SK-N-SH treated with all-trans-retinoic acid at 6 μM for 48 hours (cell line): ENCODE data around the gene SYNDIG1L.

ENCODE experiments used
- ATAC-seq: fragments of 200-7000 bp; cut with Tn5 transposase; 3 replicates; pipeline ENCODE4 v1.9.1; 2020; ENCODE audit warnings: mild to moderate bottlenecking, moderate library complexity
- ARNTL ChIP-seq: fragments of 450-650 bp; formaldehyde crosslinking; IDR thresholded peaks from 2 replicates; pipeline ENCODE4 v1.5.0; 2020; ENCODE audit warnings: low read depth, mild to moderate bottlenecking, moderate library complexity, borderline replicate concordance
- BACH2 ChIP-seq: fragments of 250-450 bp; sonication (Bioruptor Pico); IDR thresholded peaks from 2 replicates; pipeline ENCODE4 v1.9.0; 2021; ENCODE audit warnings: mild to moderate bottlenecking, borderline replicate concordance
- CREB5 ChIP-seq: fragments of 250-450 bp; sonication (Bioruptor Pico); IDR thresholded peaks from 2 replicates; pipeline ENCODE4 v1.5.1; 2020; ENCODE audit warnings: low read depth, mild to moderate bottlenecking, moderate library complexity
- CSDC2 ChIP-seq: fragments of 250-450 bp; sonication (Bioruptor Pico); IDR thresholded peaks from 2 replicates; pipeline ENCODE4 v1.5.0; 2020; ENCODE audit warnings: mild to moderate bottlenecking, moderate library complexity
- CSRNP3 ChIP-seq: fragments of 250-450 bp; sonication (Bioruptor Pico); IDR thresholded peaks from 2 replicates; pipeline ENCODE4 v1.5.1; 2021; ENCODE audit warnings: mild to moderate bottlenecking, moderate library complexity
- ESRRG ChIP-seq: fragments of 250-450 bp; sonication (Bioruptor Pico); IDR thresholded peaks from 2 replicates; pipeline ENCODE4 v1.6.1; 2021; ENCODE audit warnings: mild to moderate bottlenecking
- GLIS3 ChIP-seq: fragments of 250-450 bp; sonication (Bioruptor Pico); IDR thresholded peaks from 2 replicates; pipeline ENCODE4 v1.5.0; 2020; ENCODE audit warnings: mild to moderate bottlenecking, moderate library complexity
- ISL1 ChIP-seq: fragments of 250-450 bp; sonication (Bioruptor Pico); IDR thresholded peaks from 2 replicates; pipeline ENCODE4 v2.1.2; 2022; ENCODE audit warnings: mild to moderate bottlenecking, moderate library complexity
- OSR1 ChIP-seq: fragments of 250-450 bp; sonication (Bioruptor Pico); IDR thresholded peaks from 2 replicates; pipeline ENCODE4 v1.8.0; 2022; ENCODE audit warnings: moderate library complexity, mild to moderate bottlenecking, inconsistent platforms
- PATZ1 ChIP-seq: fragments of 250-450 bp; sonication (Bioruptor Pico); IDR thresholded peaks from 2 replicates; pipeline ENCODE4 v1.8.0; 2020; ENCODE audit warnings: mild to moderate bottlenecking, moderate library complexity, borderline replicate concordance
- POU6F1 ChIP-seq: fragments of 250-450 bp; sonication (Bioruptor Pico); IDR thresholded peaks from 2 replicates; pipeline ENCODE4 v1.8.0; 2021; ENCODE audit warnings: low read depth, mild to moderate bottlenecking, moderate library complexity, borderline replicate concordance
- PPARA ChIP-seq: fragments of 250-450 bp; sonication (Bioruptor Pico); IDR thresholded peaks from 2 replicates; pipeline ENCODE4 v1.5.0; 2020; ENCODE audit warnings: mild to moderate bottlenecking, borderline replicate concordance
- RARB ChIP-seq: fragments of 250-450 bp; sonication (Bioruptor Pico); IDR thresholded peaks from 2 replicates; pipeline ENCODE4 v1.8.0; 2021; ENCODE audit warnings: mild to moderate bottlenecking, moderate library complexity
- SNAI2 ChIP-seq: fragments of 250-450 bp; sonication (Bioruptor Pico); IDR thresholded peaks from 2 replicates; pipeline ENCODE4 v1.5.0; 2020; ENCODE audit warnings: mild to moderate bottlenecking, moderate library complexity
- TOX ChIP-seq: fragments of 250-450 bp; sonication (Bioruptor Pico); IDR thresholded peaks from 2 replicates; pipeline ENCODE4 v1.8.0; 2021; ENCODE audit warnings: mild to moderate bottlenecking, moderate library complexity, borderline replicate concordance
- TSHZ2 ChIP-seq: fragments of 250-450 bp; sonication (Bioruptor Pico); IDR thresholded peaks from 2 replicates; pipeline ENCODE4 v1.5.0; 2020; ENCODE audit warnings: mild to moderate bottlenecking, moderate library complexity
- ZFP3 ChIP-seq: fragments of 250-450 bp; sonication (Bioruptor Pico); IDR thresholded peaks from 2 replicates; pipeline ENCODE4 v1.5.0; 2020; ENCODE audit warnings: mild to moderate bottlenecking, moderate library complexity
- ZFP30 ChIP-seq: fragments of 450-650 bp; formaldehyde crosslinking; IDR thresholded peaks from 2 replicates; pipeline ENCODE4 v1.5.0; 2022; ENCODE audit warnings: mild to moderate bottlenecking, moderate library complexity
- ZNF565 ChIP-seq: fragments of 450-650 bp; formaldehyde crosslinking; conservative IDR thresholded peaks from 2 replicates; pipeline ENCODE4 v1.5.0; 2020; ENCODE audit warnings: low read depth, mild to moderate bottlenecking, moderate library complexity
- ZNF70 ChIP-seq: fragments of 450-650 bp; formaldehyde crosslinking; IDR thresholded peaks from 2 replicates; pipeline ENCODE4 v1.5.0; 2020; ENCODE audit warnings: mild to moderate bottlenecking, moderate library complexity
- ZNF8 ChIP-seq: fragments of 450-650 bp; formaldehyde crosslinking; IDR thresholded peaks from 2 replicates; pipeline ENCODE4 v1.5.0; 2020; ENCODE audit warnings: mild to moderate bottlenecking, moderate library complexity

The SYNDIG1L gene

GRCh38 chr14:74468513-74468912 is 42.5 kb upstream of the SYNDIG1L start:
- ATAC-seq: no peak
- TF ChIP-seq ZNF70 (CRISPR knock-in tag): no peak
- no peak for TF ChIP-seq ESRRG (CRISPR knock-in tag)
- no peak for TF ChIP-seq ZNF8 (CRISPR knock-in tag)
- TF ChIP-seq CSDC2 (CRISPR knock-in tag): no peak
- TF ChIP-seq PPARA: no peak
- TF ChIP-seq OSR1: no peak
- no peak for TF ChIP-seq CSRNP3 (CRISPR knock-in tag)
- TF ChIP-seq TOX (CRISPR knock-in tag): no peak
- no peak for TF ChIP-seq CREB5 (CRISPR knock-in tag)
- no peak for TF ChIP-seq GLIS3 (CRISPR knock-in tag)
- TF ChIP-seq TSHZ2 (CRISPR knock-in tag): no peak
- TF ChIP-seq RARB: no peak
- no peak for TF ChIP-seq POU6F1
- TF ChIP-seq, all 23 proteins: peak for 0

GRCh38 chr14:74465335-74465734 is 39.3 kb upstream of the SYNDIG1L start:
- no peak; the same call in 2 of the 3 replicates for ATAC-seq
- TF ChIP-seq TSHZ2 (CRISPR knock-in tag): no peak
- TF ChIP-seq ZFP3 (CRISPR knock-in tag): no peak
- no peak for TF ChIP-seq CSDC2 (CRISPR knock-in tag)
- TF ChIP-seq OSR1: no peak
- TF ChIP-seq RARB: no peak
- no peak for TF ChIP-seq ZNF565 (CRISPR knock-in tag)
- no peak for TF ChIP-seq ISL1 (CRISPR knock-in tag)
- TF ChIP-seq ARNTL (CRISPR knock-in tag): no peak
- TF ChIP-seq ESRRG (CRISPR knock-in tag): no peak
- no peak for TF ChIP-seq SNAI2
- no peak for TF ChIP-seq CREB5 (CRISPR knock-in tag)
- no peak for TF ChIP-seq CSRNP3 (CRISPR knock-in tag)
- no peak for TF ChIP-seq BACH2 (CRISPR knock-in tag)
- TF ChIP-seq ZNF8 (CRISPR knock-in tag): no peak
- no peak for TF ChIP-seq GLIS3 (CRISPR knock-in tag)
- no peak for TF ChIP-seq ZFP30
- TF ChIP-seq PATZ1 (CRISPR knock-in tag): no peak
- TF ChIP-seq TOX (CRISPR knock-in tag): no peak
